ENCODE data around the gene KNCN.

GRCh38 chr1:46546210-46546609 is 5.2 kb downstream of the KNCN start:
- TF ChIP-seq POLR2A (IDR thresholded peaks at IDR 0.05; ENCODE audit: low read depth, low read length) (no peak), POLR2AphosphoS5 (IDR thresholded peaks at IDR 0.05; ENCODE audit: low read depth, low read length) (no peak), TAF1 (IDR thresholded peaks at IDR 0.05; ENCODE audit: borderline replicate concordance, low read depth, low read length) (no peak)

All from GM12892 (cell line).